Measurements from ENCODE around the gene TPP1.

Gene TPP1

GRCh38 chr11:6646918-6647679, 27.9 kb upstream of the TPP1 start:
- DNase-seq, result no peak

- no peak for DNase-seq
Measured at GRCh38 chr11:6646576-6646917, 27.3 kb upstream of the TPP1 start.

- no peak for DNase-seq
Measured at GRCh38 chr11:6646071-6646470, 26.8 kb upstream of the TPP1 start.

DNA sequence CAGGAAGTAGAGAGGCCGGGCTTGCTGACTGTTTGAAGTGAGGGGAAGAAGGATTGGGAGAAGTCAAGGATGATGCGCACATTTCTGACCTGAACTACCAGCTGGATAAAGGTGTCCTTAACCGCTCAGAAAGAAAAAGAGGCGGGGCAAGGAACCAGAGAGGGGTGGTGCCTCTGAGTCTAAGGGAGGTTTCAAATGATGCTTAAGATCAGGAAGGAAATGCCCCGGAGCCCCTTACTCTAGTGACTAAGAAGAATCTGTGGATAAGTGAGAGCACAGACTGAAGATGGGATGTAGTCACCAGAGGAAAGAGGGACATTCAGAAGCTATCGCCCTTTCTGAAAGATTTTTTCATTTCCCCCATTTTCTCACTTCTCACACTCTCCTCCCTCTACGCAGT, 23.7 kb upstream of the TPP1 start:
- DNase-seq, result no peak

GRCh38 chr11:6640985-6641701, 21.9 kb upstream of the TPP1 start:
- DNase-seq, result no peak

DNA sequence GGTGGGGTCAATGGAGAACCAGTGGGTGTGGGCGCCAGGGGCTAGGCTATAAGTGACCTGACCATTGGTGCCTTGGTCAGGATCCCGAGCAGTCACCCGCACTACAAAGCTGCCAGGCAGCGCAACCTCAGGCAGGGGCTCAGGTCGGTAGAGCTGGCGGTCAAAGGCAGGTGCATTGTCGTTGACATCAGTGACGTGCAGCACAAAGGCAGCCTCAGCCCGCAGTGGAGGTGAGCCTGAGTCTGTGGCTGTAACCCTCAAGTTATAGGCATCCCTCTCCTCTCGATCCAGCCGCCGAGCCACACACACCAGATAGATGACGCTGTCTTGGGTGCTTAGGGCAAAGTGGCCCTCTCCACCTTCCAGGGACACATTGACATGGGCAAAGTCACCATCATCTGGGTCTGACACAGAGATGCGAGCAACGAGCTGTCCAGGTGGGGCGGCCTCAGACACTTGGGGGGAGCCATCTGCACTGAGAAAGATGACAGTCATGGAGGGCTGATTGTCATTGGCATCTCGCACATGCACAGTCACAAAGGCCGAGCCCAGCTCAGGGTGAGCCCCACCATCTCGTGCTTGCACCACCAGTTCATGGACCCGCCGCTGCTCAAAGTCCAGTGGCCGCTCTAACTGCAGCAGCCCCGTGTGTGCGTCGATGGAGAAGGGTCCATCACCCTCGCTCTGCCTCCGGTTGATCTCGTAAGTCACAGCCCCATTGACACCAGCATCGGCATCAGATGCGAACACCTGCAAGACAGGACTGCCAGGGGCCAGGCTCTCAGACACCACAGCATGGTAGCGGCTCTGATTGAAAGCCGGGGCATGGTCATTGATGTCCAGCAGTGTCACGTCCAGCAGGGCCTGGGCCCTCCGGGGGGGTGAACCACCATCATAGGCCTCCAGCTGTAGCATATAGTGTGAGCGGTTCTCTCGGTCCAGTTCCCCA, 21.1 kb upstream of the TPP1 start:
- DNase-seq, result no peak

DNA sequence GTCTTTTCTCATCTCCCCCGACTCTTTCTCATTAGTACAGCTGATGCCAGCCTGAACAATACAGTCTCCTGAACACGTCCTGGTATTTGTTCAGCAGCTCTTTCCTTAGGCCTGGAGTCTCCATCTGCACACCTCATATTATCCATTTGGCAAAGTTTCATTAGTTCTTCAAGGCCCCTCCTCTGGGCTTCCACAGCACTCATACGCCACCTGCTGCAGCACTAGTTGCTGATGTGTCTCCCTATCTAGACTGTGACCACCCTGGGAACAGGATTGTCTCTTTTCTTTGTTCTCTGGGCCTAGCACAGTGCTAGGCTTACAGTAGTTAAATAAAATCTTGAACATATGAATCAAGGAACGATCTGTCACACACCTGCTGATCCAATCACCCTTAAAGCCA, 19.2 kb upstream of the TPP1 start:
- DNase-seq, result no peak

DNA sequence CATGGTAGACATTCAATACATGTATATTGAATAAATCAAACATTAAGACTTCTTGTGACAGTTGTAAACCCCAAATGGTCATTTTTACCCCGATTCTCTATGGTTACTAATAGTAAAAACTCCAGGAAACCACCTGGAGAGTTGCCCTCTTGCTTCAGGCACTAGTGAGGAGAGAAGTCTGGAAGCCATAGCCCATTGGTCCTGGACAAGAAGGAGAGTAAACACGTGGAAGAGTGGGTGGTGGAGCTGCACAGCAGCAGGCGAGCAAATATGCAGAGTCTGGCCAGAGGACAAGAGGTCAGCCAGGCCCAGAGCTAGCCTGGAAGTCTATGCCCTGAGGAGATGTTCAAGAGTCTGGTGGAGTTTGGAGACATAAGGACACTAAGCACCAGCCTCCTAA, 18.6 kb upstream of the TPP1 start:
- no peak for DNase-seq

- DNase-seq, result no peak
Measured at GRCh38 chr11:6636480-6636879, 17.3 kb upstream of the TPP1 start.

DNA sequence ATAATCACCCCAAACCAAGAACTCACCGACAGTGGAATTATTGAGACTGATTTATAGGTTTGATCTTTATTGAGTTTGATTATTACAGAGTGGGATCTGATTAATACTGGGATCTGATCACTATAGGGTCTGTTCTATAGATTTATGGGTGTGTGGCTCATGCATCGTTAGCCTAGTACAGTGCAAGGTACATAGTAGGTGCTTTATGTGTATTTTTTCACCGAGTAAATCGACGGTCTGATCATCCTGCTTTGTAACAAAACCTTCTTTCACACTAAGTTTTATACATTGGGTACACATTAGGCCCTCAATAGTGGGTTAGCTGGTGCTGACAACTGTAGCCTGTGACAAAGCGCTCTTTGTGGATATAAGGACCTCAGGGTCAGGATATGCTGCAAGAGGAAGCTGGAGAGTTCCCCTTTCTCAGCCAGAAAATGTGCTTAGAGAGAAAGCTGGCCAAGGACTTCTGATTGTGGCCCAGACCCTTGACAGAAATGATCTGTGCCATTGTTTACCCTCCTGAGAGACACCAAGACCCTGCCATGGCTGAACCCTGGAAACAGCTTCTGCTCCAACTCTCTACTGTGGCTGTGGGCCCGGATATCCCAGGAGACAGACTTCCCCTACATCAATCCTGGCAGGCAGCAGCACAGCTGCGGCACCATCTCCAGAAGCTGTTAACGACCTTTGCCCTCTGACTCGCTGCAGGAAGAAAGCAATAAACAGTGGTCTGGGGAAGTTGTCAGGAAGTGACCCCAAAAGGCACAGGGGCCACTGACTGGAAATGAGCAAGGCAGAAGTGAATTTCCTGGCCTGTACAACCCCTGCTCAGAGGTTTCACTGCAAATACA, 16.1 kb upstream of the TPP1 start:
- no peak for DNase-seq

- no peak for DNase-seq
Measured at GRCh38 chr11:6634534-6634933, 15.3 kb upstream of the TPP1 start.

DNA sequence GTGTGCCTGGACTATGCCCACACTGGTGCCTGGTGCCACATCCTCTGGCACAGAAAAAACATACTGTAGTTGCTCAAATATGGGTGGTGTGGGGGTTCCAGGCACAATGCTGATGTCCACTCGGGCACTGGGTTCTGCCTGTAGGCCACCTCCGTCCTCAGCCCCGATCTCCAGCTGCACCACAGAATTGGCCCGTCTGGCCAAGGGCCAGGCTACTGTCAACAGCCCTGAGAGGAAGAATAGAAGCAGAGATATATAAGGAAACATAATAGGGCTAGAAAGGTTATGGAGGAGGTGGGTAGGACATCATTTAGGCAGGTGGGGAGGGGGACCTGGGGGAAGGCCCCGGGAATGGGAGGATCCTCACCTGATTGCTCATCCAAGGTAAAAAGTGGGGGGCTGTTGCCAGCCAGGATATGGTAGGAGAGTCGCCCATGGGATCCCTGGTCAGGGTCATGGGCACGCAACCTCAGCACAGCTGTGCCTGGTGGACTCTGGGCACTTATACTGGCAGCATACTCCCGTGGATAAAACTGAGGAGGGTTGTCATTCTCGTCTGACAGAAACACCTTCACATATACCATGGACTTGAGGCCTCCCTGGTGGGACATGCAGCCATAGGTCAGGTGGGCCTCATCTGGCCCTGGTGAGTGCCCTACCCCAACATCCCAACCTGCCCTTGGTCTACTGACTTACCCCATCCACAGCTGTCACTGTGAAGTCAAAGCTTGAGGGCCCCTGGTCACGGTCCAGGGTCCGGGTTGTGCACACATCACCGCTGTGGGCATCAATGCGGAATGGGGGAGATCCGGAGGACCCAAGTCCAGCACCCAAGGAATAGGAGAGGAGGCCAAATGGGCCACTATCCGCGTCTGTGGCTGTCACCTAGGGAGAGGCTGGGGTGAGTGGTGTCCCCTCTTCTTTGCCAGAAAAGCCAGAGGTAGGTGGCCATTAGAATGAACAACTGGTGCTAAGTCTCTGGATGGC, 14.5 kb upstream of the TPP1 start:
- DNase-seq, result no peak

GRCh38 chr11:6632116-6633073, 13.2 kb upstream of the TPP1 start:
- DNase-seq, result no peak

GRCh38 chr11:6631361-6631890, 12.2 kb upstream of the TPP1 start:
- DNase-seq, result no peak

DNA sequence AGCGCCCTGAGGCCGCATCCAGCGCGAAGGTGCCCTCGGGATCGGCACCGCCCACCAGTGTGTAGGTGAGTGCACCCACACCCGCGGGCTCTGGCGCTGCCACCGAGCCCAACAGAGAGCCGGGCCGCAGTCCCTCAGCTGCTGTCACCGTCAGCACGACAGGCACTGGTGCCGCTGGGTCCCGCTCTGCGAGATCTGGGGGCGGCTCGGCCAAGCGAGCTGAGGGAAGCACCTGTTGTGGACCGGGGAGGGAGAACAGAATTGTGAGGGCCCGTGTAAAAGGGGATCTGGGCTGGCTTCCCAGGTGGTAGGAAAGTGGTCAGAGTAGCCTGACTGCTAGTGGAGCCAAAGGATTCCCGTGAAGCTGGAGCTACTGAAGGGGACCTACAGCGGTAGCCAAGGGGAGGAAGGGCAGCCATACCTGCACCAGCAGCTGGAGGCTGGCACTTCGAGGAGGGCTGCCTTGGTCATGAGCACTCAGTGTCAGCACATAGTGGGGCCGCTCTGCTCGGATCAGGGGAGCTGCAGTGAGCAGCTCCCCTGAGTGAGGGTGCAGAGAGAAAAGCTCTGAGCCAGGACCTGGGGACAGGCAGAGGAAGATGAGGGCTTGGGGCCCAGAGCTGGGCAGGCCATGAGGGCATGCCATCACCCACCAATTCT, 11.5 kb upstream of the TPP1 start:
- DNase-seq, result no peak

DNA sequence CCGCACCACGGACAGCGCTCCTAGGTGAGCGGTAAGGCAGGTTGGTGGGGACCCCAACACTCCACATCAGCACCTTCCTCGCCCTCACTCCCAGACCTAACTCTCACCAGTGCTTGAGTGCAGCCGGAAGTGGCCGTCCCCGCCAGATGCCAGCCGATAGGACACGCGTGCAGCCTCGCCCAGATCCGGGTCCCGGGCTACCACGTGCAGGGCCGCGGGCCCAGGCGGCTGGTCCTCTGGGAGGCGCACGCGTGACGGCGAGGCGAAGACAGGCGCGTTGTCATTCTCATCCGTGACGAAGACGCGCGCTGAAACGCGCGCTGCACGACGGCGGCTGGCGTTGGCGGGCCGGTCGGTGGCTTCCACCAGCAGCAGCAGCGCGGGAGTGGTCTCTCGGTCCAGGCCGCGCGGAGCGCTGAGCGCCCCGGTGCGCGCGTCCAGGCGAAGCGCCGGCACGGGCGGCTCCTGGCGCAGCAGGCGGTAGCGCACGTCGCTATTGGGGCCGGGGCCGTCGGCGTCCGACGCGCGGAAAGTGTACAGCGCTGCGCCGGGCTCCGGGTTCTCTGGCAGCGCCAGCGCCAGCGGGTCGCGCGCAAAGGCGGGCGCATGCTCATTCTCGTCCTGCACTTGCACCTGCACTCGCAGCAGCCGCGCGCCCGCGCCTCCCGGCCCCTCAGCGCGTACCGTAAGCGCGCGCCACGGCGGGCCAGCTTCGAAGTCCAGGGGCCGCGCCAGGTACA, 10.8 kb upstream of the TPP1 start:
- peak; percentile 41 for DNase-seq

DNA sequence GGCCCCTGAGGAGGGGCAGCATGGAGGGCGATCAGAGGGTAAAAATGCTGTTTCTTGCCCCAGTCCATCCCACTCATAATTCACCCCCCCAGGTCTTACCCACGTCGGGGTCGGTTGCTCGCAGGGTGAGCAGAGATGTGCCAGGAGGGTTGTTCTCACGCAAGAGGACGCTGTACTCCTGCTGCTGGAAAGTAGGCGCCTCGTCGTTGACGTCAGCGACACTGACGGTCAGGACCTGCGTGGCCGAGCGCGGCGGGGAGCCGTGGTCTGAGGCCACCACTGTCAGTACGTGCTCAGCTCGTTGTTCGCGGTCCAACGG, 10.3 kb upstream of the TPP1 start:
- DNase-seq, result no peak

DNA sequence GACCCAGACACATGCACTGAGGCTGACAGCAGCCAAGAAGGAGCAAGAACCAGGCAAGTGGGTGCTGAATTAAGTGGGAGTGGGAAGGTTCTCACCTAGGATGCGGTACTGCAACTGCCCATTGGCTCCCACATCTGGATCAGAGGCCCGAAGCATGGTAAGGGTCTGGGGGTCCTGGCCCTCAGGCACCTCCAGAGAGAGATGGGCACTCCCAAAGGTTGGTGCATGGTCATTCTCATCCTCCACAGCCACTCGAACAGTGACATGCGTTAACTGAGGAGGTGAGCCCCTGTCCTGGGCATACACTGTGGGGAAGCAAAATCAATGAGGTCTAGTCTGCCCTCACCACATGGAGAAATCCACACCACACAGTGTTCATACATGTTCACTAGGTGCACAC, 9.3 kb upstream of the TPP1 start:
- no peak for DNase-seq

GRCh38 chr11:6627762-6628241, 8.6 kb upstream of the TPP1 start:
- no peak for DNase-seq

Data from NCI-H2171 (cell line).